Activated CD8-positive, alpha-beta T cell treated with anti-CD3 and anti-CD28 coated beads for 36 hours (primary cell): ENCODE measurements around the gene APOO. TPM values are rescaled to one million over a fixed set of nuclear protein-coding genes. Genes with fewer than 3 reads are reported as not detected.

Source experiments
- ATAC-seq: fragments of 200-7000 bp; cut with Tn5 transposase; one replicate; pipeline ENCODE4 v1.10.0; 2021; ENCODE audit warnings: mild to moderate bottlenecking, moderate library complexity
- CTCF ChIA-PET: fragments of 350-600 bp; sonication (Branson Sonifier 250); formaldehyde crosslinking; loops from one replicate; lab custom pipeline; 2021; ENCODE audit warnings: antibody characterized with exemption; lab: Charles Lee
- POLR2A ChIA-PET: fragments of 350-600 bp; sonication (Branson Sonifier 250); formaldehyde crosslinking; loops from one replicate; lab custom pipeline; 2021; ENCODE audit warnings: antibody characterized with exemption; lab: Charles Lee
- DNase-seq: peaks from one replicate; pipeline ENCODE4 v3.0.0-alpha.2; 2020
- H3K27ac Mint-ChIP-seq: one replicate; pipeline ENCODE4 v1.8.0; 2021; ENCODE audit warnings: mild to moderate bottlenecking, mixed read lengths
- H3K27me3 Mint-ChIP-seq: one replicate; pipeline ENCODE4 v1.8.0; 2021; ENCODE audit warnings: mixed read lengths
- H3K36me3 Mint-ChIP-seq: one replicate; pipeline ENCODE4 v1.8.0; 2021; ENCODE audit warnings: low read depth, mixed read lengths
- H3K4me1 Mint-ChIP-seq: one replicate; pipeline ENCODE4 v1.8.0; 2021; ENCODE audit warnings: low read depth, mixed read lengths
- H3K4me3 Mint-ChIP-seq: one replicate; pipeline ENCODE4 v1.8.0; 2021; ENCODE audit warnings: mild to moderate bottlenecking, moderate library complexity, mixed read lengths
- H3K9me3 Mint-ChIP-seq: one replicate; pipeline ENCODE4 v1.8.0; 2021; ENCODE audit warnings: mixed read lengths
- intact Hi-C: fragments of 100-400 bp; cut with micrococcal nuclease; formaldehyde crosslinking; loops from one replicate; pipeline ENCODE4 v1.10.0; 2022
- total RNA-seq, 2 experiments: library from RNA; stranded (reverse); gene quantifications; one replicate each; pipeline ENCODE4 v1.2.3, GENCODE V29; 2021
- TF ChIP-seq, protein P1 (sequence below): fragments of 200-600 bp; IDR thresholded peaks from one replicate; pipeline ENCODE4 v1.8.0; 2022; ENCODE audit warnings: antibody characterized with exemption, mild to moderate bottlenecking

The APOO gene
- total RNA-seq, 2 experiments from 2014 or later = 34.1 to 35.7 TPM

DNA sequence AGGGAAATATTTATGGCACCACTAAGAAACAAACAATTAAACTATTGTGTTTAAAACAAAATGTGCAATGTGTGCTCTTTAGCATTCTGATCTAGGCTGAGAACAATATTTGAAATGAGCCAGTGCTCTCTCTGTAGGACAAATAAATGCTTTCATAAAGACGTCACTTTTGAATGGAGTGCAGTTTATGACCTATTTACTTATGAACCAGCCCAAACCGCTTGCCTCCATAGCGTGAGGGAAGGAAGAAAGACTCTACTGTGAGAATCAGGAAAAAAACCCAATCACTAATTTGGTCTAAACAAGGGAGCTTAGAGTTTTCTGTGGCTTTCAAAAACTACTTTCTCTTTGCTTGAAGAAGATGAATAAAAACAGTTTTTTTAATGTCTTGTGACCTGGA is 85.3 kb downstream of the APOO start:
- ChIA-PET CTCF (no interaction called here), POLR2A (no interaction called here)
- TF ChIP-seq, protein P1, sequence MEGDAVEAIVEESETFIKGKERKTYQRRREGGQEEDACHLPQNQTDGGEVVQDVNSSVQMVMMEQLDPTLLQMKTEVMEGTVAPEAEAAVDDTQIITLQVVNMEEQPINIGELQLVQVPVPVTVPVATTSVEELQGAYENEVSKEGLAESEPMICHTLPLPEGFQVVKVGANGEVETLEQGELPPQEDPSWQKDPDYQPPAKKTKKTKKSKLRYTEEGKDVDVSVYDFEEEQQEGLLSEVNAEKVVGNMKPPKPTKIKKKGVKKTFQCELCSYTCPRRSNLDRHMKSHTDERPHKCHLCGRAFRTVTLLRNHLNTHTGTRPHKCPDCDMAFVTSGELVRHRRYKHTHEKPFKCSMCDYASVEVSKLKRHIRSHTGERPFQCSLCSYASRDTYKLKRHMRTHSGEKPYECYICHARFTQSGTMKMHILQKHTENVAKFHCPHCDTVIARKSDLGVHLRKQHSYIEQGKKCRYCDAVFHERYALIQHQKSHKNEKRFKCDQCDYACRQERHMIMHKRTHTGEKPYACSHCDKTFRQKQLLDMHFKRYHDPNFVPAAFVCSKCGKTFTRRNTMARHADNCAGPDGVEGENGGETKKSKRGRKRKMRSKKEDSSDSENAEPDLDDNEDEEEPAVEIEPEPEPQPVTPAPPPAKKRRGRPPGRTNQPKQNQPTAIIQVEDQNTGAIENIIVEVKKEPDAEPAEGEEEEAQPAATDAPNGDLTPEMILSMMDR = no peak

DNA sequence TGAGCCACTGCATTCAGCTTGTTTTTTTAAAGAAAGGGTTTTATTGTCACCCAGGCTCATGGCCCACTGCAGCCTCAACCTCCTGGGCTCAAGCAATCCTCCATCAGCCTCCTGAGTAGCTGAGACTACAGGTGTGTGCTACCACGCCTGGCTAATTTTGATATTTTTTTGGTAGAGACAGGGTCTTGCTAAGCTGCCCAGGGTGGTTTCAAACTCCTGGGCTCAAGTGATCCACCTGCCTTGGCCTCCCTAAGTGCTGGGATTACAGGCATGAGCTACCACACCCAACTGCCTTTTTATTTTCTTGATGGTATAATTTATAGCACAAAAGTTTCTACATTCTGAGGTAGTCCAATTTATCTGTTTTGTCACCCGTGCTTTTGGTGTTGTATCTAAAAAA is 85.9 kb downstream of the APOO start:
- H3K36me3 Mint-ChIP-seq = no peaks in the 10 kb centered on the region
- ChIA-PET POLR2A (no interaction called here), CTCF (no interaction called here)
- no peaks in the 10 kb centered on the region for H3K27me3 Mint-ChIP-seq
- H3K27ac Mint-ChIP-seq = no peak overlapping the region
- TF ChIP-seq, protein P1 = no peak
- no peak for ATAC-seq
- peaks cover 4% of the 10 kb centered on the region for H3K4me1 Mint-ChIP-seq
- H3K4me3 Mint-ChIP-seq = no peak overlapping the region
- intact Hi-C loops = no loop called here
- no peaks in the 10 kb centered on the region for H3K9me3 Mint-ChIP-seq
- DNase-seq = no peak

More for the DNA sequence above, 85.3 kb downstream of the APOO start:
- Mint-ChIP-seq H3K9me3 (no peaks in the 10 kb centered on the region), H3K36me3 (no peaks in the 10 kb centered on the region), H3K27me3 (no peaks in the 10 kb centered on the region), H3K4me1 (peaks cover under 1% of the 10 kb centered on the region), H3K27ac (no peak overlapping the region), H3K4me3 (no peak overlapping the region)
- DNase-seq (no peak), ATAC-seq (no peak)
- intact Hi-C loops = no loop called here

DNA sequence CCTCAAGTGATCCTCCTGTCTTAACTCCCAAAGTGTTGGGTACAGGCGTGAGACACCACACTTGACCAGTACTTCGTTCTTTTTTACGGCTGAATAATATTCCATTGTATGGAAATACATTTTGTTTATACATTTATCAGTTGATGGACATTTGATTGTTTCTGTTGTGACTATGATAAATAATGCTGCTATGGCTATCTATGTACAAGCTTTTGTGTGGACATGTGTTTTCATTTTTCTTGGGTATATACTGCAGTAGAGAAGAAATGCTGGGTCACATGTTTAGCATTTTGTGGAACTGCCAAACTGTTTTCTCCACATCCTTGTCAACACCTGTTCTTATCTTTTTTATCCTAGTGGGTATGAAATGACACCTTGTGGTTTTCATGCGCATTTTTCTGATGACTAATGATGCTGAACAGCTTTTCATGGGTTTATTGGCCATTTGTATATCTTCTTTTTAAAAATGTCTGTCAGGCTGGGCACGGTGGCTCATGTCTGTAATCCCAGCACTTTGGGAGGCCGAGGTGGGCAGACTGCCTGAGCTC is 87.4 kb downstream of the APOO start:
- H3K9me3 Mint-ChIP-seq = no peaks in the 10 kb centered on the region
- intact Hi-C loops = no loop called here
- H3K4me3 Mint-ChIP-seq = no peak overlapping the region
- no peak overlapping the region for H3K27ac Mint-ChIP-seq
- TF ChIP-seq, protein P1 = no peak
- DNase-seq = no peak
- ChIA-PET POLR2A (no interaction called here), CTCF (no interaction called here)
- peaks cover 4% of the 10 kb centered on the region for H3K4me1 Mint-ChIP-seq
- H3K36me3 Mint-ChIP-seq = no peaks in the 10 kb centered on the region
- no peaks in the 10 kb centered on the region for H3K27me3 Mint-ChIP-seq
- ATAC-seq = no peak

DNA sequence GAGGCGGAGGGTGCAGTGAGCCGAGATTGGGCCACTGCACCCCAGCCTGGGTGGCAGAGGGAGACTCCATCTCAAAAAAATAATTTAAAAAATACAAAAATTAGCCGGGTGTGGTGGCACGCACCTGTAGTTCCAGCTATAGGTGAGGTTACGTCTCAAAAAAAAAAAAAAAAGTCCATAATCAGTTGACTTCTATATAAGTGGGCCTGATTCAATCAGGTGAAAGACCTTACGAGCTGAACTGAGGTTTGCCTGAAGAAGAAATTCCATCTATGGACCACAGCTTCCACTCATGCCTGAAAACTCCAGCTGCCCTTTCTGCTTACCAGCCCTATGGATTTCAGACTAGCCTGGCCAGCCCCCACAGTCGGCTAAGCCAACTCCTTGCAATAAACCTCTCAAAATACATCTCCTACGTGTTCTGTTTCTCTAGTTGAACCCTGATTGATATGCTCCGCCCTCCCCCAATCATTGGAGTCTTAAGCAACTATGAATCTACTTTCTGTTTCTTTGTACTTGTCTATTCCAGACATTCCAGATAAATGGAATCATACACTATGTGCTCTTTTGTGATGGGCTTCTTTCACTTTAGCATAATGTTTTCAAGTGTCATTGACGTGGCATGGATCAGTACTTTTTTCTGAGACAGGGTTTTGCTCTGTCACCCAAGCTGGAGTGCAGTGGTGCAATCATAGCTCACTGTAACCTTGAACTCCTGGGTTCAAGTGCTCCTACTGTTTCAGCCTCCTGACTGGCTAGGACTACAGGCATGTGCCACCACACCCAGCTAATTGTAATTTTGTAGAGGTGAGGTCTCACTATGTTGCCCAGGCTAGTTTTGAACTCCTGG is 88.1 kb downstream of the APOO start:
- Mint-ChIP-seq H3K27me3 (no peaks in the 10 kb centered on the region), H3K36me3 (no peaks in the 10 kb centered on the region), H3K4me3 (no peak overlapping the region), H3K4me1 (peaks cover 4% of the 10 kb centered on the region), H3K27ac (no peak overlapping the region), H3K9me3 (no peaks in the 10 kb centered on the region)
- TF ChIP-seq, protein P1 = no peak
- intact Hi-C loops = no loop called here
- DNase-seq (no peak), ATAC-seq (no peak)
- ChIA-PET CTCF (no interaction called here), POLR2A (no interaction called here)

DNA sequence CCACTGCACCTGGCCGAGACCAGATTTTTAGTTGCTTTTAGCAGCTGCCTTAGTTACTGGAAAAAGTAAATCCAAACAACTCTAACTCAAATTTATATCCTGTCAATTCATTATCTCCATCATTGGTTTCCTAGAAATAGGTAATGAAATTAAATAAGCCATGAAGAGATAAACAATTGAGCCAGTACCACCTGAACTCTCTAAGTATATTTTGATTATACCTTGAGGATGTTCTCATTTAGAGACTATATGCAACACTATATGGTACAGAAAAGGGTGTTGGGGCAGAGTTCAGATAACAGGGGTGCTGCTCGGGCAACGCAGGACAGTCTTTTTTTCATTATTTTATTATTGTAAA is 89.8 kb downstream of the APOO start:
- DNase-seq (no peak), ATAC-seq (no peak)
- no peak overlapping the region for H3K4me3 Mint-ChIP-seq
- H3K27me3 Mint-ChIP-seq = no peaks in the 10 kb centered on the region
- H3K36me3 Mint-ChIP-seq = no peaks in the 10 kb centered on the region
- H3K4me1 Mint-ChIP-seq = peaks cover 4% of the 10 kb centered on the region
- H3K9me3 Mint-ChIP-seq = no peaks in the 10 kb centered on the region
- CTCF ChIA-PET = no interaction called here
- intact Hi-C loops = no loop called here
- TF ChIP-seq, protein P1 = no peak
- POLR2A ChIA-PET = no interaction called here
- H3K27ac Mint-ChIP-seq = no peak overlapping the region
